Measurements from ENCODE around the gene FRRS1. TPM values are rescaled to one million over a fixed set of nuclear protein-coding genes. Genes with fewer than 3 reads are reported as not detected.
"Not testable (repeated sequence)": the region's sequence is repeated elsewhere in the genome, so short reads cannot be mapped to it uniquely, and the experiment has no call there.

Gene FRRS1
- total RNA-seq, result 0.85 and 1.2 TPM in 2 replicates

- intact Hi-C loops (cut with micrococcal nuclease), result no loop called here
- Mint-ChIP-seq H3K27me3 (ENCODE audit: low read depth) (peaks cover 52% of the 10 kb centered on the region), H3K9me3 (no peaks in the 10 kb centered on the region), H3K27ac (peak within 1 kb of the TSS; percentile 36), H3K4me1 (ENCODE audit: low read depth) (peaks cover 8% of the 10 kb centered on the region), H3K36me3 (ENCODE audit: low read depth) (no peaks in the 10 kb centered on the region), H3K4me3 (ENCODE audit: low read depth) (peak within 1 kb of the TSS; percentile 81)
- DNase-seq (ENCODE audit: low spot score), result peak; percentile 30
Observed at GRCh38 chr1:99766378-99766800, at the start of gene FRRS1. TSS of gene FRRS1 (minus strand) at chr1:99766635. CDS start at chr1:99748768, 17,867 bp downstream.

- H3K36me3 Mint-ChIP-seq (ENCODE audit: low read depth), result no peaks in the 10 kb centered on the region
- intact Hi-C loops (cut with micrococcal nuclease), result loop anchor here (10.0 kb wide), 1 partner anchor 540 kb away; the partner anchor contains the start of gene CDC14A
Observed at GRCh38 chr1:99814373-99814900, 48.0 kb upstream of the FRRS1 start.

GRCh38 chr1:99811747-99812146 lies 45.3 kb upstream of the FRRS1 start:
- Mint-ChIP-seq H3K27ac (no peak overlapping the region), H3K4me1 (ENCODE audit: low read depth) (peaks cover 17% of the 10 kb centered on the region), H3K27me3 (ENCODE audit: low read depth) (peaks cover 24% of the 10 kb centered on the region), H3K9me3 (no peaks in the 10 kb centered on the region), H3K36me3 (ENCODE audit: low read depth) (no peaks in the 10 kb centered on the region), H3K4me3 (ENCODE audit: low read depth) (no peak overlapping the region)
- intact Hi-C loops (cut with micrococcal nuclease), result loop anchor here (10.0 kb wide), 1 partner anchor 543 kb away; the partner anchor contains the start of gene CDC14A
- no peak for DNase-seq (ENCODE audit: low spot score)

More at GRCh38 chr1:99814373-99814900, 48.0 kb upstream of the FRRS1 start:
- DNase-seq (ENCODE audit: low spot score), result no peak
- Mint-ChIP-seq H3K9me3 (no peaks in the 10 kb centered on the region), H3K4me3 (ENCODE audit: low read depth) (no peak overlapping the region), H3K27me3 (ENCODE audit: low read depth) (peaks cover 14% of the 10 kb centered on the region), H3K4me1 (ENCODE audit: low read depth) (peaks cover 5% of the 10 kb centered on the region), H3K27ac (no peak overlapping the region)

- peaks cover 17% of the 10 kb centered on the region for H3K4me1 Mint-ChIP-seq (ENCODE audit: low read depth)
- H3K9me3 Mint-ChIP-seq, result no peaks in the 10 kb centered on the region
- intact Hi-C loops (cut with micrococcal nuclease), result loop anchor here (10.0 kb wide), 1 partner anchor 544 kb away; the partner anchor contains the start of gene CDC14A
- peaks cover 24% of the 10 kb centered on the region for H3K27me3 Mint-ChIP-seq (ENCODE audit: low read depth)
- no peaks in the 10 kb centered on the region for H3K36me3 Mint-ChIP-seq (ENCODE audit: low read depth)
- no peak overlapping the region for H3K4me3 Mint-ChIP-seq (ENCODE audit: low read depth)
- no peak overlapping the region for H3K27ac Mint-ChIP-seq
- no peak for DNase-seq (ENCODE audit: low spot score)
Observed at GRCh38 chr1:99811075-99811474, 44.6 kb upstream of the FRRS1 start.

- H3K4me3 Mint-ChIP-seq (ENCODE audit: low read depth), result no peak overlapping the region
- DNase-seq (ENCODE audit: low spot score), result no peak
- H3K27me3 Mint-ChIP-seq (ENCODE audit: low read depth), result peaks cover 17% of the 10 kb centered on the region
- no peaks in the 10 kb centered on the region for H3K36me3 Mint-ChIP-seq (ENCODE audit: low read depth)
- H3K27ac Mint-ChIP-seq, result peak overlapping the region; percentile 47
- H3K4me1 Mint-ChIP-seq (ENCODE audit: low read depth), result peaks cover 17% of the 10 kb centered on the region
- no peaks in the 10 kb centered on the region for H3K9me3 Mint-ChIP-seq
- intact Hi-C loops (cut with micrococcal nuclease), result loop anchor here (1.0 to 10.0 kb wide), 8 partner anchors 39 to 1058 kb away; partner anchors contain the start of genes GPR88, RTCA, SASS6 and SLC35A3
Observed at GRCh38 chr1:99808391-99809115, 42.1 kb upstream of the FRRS1 start.

GRCh38 chr1:99806882-99807281 lies 40.4 kb upstream of the FRRS1 start:
- Mint-ChIP-seq H3K4me1 (ENCODE audit: low read depth) (peaks cover 17% of the 10 kb centered on the region), H3K36me3 (ENCODE audit: low read depth) (no peaks in the 10 kb centered on the region), H3K27me3 (ENCODE audit: low read depth) (peaks cover 20% of the 10 kb centered on the region), H3K4me3 (ENCODE audit: low read depth) (no peak overlapping the region), H3K27ac (no peak overlapping the region), H3K9me3 (no peaks in the 10 kb centered on the region)
- DNase-seq (ENCODE audit: low spot score), result no peak
- intact Hi-C loops (cut with micrococcal nuclease), result loop anchor here (5.0 to 10.0 kb wide), 4 partner anchors 40 to 730 kb away; partner anchors contain the start of genes GPR88, RTCA and SLC35A3

GRCh38 chr1:99801584-99801983 lies 35.1 kb upstream of the FRRS1 start:
- Mint-ChIP-seq H3K27me3 (ENCODE audit: low read depth) (peaks cover 42% of the 10 kb centered on the region), H3K36me3 (ENCODE audit: low read depth) (no peaks in the 10 kb centered on the region), H3K4me1 (ENCODE audit: low read depth) (no peaks in the 10 kb centered on the region), H3K9me3 (no peaks in the 10 kb centered on the region), H3K4me3 (ENCODE audit: low read depth) (no peak overlapping the region), H3K27ac (no peak overlapping the region)
- no peak for DNase-seq (ENCODE audit: low spot score)
- intact Hi-C loops (cut with micrococcal nuclease), result loop anchor here (10.0 kb wide), 1 partner anchor 463 kb away; the partner anchor contains the start of gene RTCA

- H3K36me3 Mint-ChIP-seq (ENCODE audit: low read depth); intact Hi-C loops (cut with micrococcal nuclease); H3K4me3 Mint-ChIP-seq (ENCODE audit: low read depth); H3K27ac Mint-ChIP-seq; DNase-seq (ENCODE audit: low spot score); H3K4me1 Mint-ChIP-seq (ENCODE audit: low read depth); H3K9me3 Mint-ChIP-seq: not testable (repeated sequence)
- peaks cover 55% of the 10 kb centered on the region for H3K27me3 Mint-ChIP-seq (ENCODE audit: low read depth)
Observed at GRCh38 chr1:99793861-99794260, 27.4 kb upstream of the FRRS1 start.

GRCh38 chr1:99789715-99790114 lies 23.3 kb upstream of the FRRS1 start:
- no peaks in the 10 kb centered on the region for H3K9me3 Mint-ChIP-seq
- H3K36me3 Mint-ChIP-seq (ENCODE audit: low read depth), result no peaks in the 10 kb centered on the region
- DNase-seq (ENCODE audit: low spot score), result no peak
- H3K4me1 Mint-ChIP-seq (ENCODE audit: low read depth), result peaks cover 12% of the 10 kb centered on the region
- no peak overlapping the region for H3K4me3 Mint-ChIP-seq (ENCODE audit: low read depth)
- intact Hi-C loops (cut with micrococcal nuclease), result loop anchor here (5.0 kb wide), 1 partner anchor 37 kb away; no protein-coding TSS in a partner anchor
- no peak overlapping the region for H3K27ac Mint-ChIP-seq
- peaks cover 43% of the 10 kb centered on the region for H3K27me3 Mint-ChIP-seq (ENCODE audit: low read depth)

GRCh38 chr1:99788896-99789295 lies 22.5 kb upstream of the FRRS1 start:
- intact Hi-C loops (cut with micrococcal nuclease), result loop anchor here (5.0 kb wide), 1 partner anchor 37 kb away; no protein-coding TSS in a partner anchor
- no peak overlapping the region for H3K27ac Mint-ChIP-seq
- no peaks in the 10 kb centered on the region for H3K36me3 Mint-ChIP-seq (ENCODE audit: low read depth)
- H3K27me3 Mint-ChIP-seq (ENCODE audit: low read depth), result peaks cover 46% of the 10 kb centered on the region
- H3K9me3 Mint-ChIP-seq, result no peaks in the 10 kb centered on the region
- H3K4me1 Mint-ChIP-seq (ENCODE audit: low read depth), result peaks cover 19% of the 10 kb centered on the region
- no peak overlapping the region for H3K4me3 Mint-ChIP-seq (ENCODE audit: low read depth)
- no peak for DNase-seq (ENCODE audit: low spot score)

- intact Hi-C loops (cut with micrococcal nuclease), result loop anchor here (5.0 kb wide), 1 partner anchor 35 kb away; no protein-coding TSS in a partner anchor
- H3K4me1 Mint-ChIP-seq (ENCODE audit: low read depth), result peaks cover 23% of the 10 kb centered on the region
- no peaks in the 10 kb centered on the region for H3K36me3 Mint-ChIP-seq (ENCODE audit: low read depth)
- H3K9me3 Mint-ChIP-seq, result no peaks in the 10 kb centered on the region
- H3K4me3 Mint-ChIP-seq (ENCODE audit: low read depth), result no peak overlapping the region
- H3K27ac Mint-ChIP-seq, result no peak overlapping the region
- no peak for DNase-seq (ENCODE audit: low spot score)
- H3K27me3 Mint-ChIP-seq (ENCODE audit: low read depth), result peaks cover 50% of the 10 kb centered on the region
Observed at GRCh38 chr1:99786751-99787501, 20.5 kb upstream of the FRRS1 start.

- Mint-ChIP-seq H3K27me3 (ENCODE audit: low read depth) (peaks cover 57% of the 10 kb centered on the region), H3K9me3 (no peaks in the 10 kb centered on the region), H3K4me1 (ENCODE audit: low read depth) (peaks cover 23% of the 10 kb centered on the region), H3K36me3 (ENCODE audit: low read depth) (no peaks in the 10 kb centered on the region), H3K27ac (no peak overlapping the region), H3K4me3 (ENCODE audit: low read depth) (no peak overlapping the region)
- DNase-seq (ENCODE audit: low spot score), result no peak
- intact Hi-C loops (cut with micrococcal nuclease), result loop anchor here (5.0 kb wide), 1 partner anchor 33 kb away; no protein-coding TSS in a partner anchor
Observed at GRCh38 chr1:99784809-99785255, 18.4 kb upstream of the FRRS1 start.

All from activated T-helper 2 cell treated with anti-CD3 and anti-CD28 coated beads, Interferon-gamma antibody, Interleukin-2, Interleukin-4, amounts not matched to agents 10 μg/mL and 5 μg/mL and 100 μg/mL, durations not matched to agents 14 hours and 24 hours and 36 hours (primary cell).